GM21515 (cell line): ENCODE results near the gene STPG1.

ENCODE experiments used
- ATAC-seq: cut with Tn5 transposase; IDR thresholded peaks from one replicate; pipeline ENCODE4 v1.9.1; 2021; ENCODE audit not compliant: unreplicated experiment

Gene STPG1

DNA sequence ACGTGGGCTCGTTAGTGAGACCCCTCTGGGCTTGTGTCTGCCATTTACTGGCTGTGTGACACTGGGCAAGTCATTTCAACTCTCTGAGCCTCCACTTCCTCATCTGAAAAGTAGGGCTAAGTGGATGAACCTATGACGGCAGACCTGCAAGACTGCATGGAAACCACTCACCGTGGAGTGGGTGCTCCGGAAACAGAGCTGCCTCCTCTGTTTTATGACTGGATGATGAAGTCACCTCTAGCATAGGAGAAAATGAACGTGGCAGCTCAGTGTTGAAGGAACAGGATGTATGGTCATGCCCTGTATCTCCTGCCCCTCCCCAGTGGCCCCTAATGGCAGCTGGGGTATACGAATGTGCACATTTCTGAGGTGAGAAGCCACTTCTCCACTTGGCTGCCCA, 40.5 kb downstream of the STPG1 start:
- no peak for ATAC-seq

DNA sequence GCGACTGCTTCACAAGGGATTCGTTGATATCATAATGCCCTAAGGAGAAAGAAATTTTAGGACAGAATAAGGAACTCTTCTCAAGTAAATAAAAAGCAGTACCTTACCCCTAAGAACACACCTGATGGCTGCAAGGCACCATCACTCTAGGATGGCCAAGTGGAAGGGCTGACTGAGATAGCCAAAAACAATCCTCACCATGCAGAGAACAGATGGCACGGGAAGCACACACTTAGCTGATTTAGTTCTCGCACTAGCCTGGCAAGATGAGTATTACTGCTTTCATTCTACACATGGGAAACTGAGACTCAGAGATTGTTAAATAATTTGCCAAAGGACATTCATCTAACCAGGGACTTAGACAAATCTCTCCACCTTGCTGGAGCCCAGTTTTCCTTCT, 43.8 kb downstream of the STPG1 start:
- no peak for ATAC-seq

DNA sequence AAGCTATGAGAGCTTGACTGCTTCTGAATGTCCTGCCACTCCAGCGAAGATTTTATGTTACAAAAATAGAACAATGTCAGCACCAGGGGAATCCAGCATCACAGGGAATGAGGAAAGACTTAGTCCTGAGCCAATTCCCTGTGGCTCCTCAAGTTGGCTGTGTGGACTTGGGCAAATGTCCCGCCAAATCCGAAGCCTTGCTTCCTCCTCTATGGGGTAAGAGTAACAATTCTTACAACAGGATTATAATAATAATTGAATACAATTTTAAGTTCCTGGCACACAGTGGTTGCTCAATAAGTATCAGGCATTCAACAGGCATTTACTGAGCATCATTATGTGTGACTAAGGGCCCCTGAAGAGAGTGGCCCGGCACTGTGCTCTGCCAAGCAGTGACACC, 44.4 kb downstream of the STPG1 start:
- ATAC-seq = no peak

DNA sequence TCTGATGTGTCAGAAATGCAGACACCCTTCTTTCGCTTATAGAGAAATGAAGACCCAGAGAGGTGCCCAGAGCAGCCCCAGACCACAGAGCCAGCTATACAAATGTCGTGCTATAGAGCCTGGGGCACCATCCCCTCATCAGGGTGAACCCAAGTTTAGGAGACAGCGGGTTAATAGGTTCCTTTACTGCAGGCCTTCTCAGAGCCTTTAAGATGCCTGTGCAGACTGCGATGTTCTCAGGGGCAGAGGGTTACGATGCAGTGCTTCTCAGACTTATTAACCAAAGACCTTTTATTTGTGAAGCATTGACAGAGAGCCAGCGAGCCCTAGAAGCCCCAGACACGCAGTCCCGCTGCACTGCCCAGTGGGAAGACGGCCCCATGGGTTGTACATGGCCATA, 46.9 kb downstream of the STPG1 start:
- ATAC-seq = no peak

DNA sequence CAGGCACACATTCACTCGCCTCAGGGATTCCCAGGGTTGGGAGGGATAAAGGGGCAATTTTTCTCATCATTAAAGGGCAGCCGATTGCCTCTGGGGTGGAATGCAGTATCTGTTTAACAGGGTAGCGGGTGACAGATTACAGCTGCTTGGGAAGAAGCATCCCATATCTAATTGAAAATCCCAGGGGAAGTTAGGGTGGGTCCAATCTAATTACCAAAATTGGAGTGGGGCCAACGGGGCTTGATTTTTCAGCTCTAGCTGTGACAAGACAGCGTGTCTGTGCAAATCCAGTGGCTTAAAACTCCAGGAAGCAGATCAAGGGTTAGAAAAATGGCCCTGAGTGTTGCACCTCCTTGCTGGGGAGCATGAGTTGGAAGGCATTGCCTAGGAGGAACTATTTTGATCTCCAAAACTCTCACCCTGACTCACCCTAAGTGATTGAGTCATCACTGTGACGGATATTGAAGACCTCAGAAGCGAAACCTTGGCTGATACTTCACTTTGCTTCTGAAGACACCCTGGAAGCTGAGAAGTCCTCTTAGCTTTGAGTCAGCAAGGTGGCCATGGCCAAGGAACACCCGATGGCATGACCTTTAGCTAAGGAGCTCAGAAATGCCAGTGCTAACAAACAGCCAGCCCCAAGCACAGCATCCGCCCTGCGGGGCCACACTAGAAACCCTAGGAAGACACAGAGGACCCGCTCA, 48.5 kb downstream of the STPG1 start:
- ATAC-seq = no peak

DNA sequence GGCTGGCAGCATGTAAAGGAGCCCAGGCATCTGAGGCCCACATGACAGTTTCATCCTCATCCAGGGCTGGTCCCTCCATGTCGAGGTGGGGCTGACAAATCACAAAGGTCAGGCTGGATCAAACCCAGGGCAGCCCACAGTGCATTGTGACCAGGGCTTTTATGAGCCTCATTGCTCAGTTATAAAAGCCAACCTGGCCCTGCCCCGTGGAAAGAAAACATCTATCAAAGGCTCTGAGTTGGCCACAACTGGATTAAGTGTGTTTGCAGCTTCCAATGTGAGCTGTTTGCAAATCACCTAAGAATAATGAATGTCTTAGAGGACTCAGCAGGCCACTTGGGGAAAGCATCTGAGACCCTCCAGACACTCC, 49.0 kb downstream of the STPG1 start:
- ATAC-seq = no peak

DNA sequence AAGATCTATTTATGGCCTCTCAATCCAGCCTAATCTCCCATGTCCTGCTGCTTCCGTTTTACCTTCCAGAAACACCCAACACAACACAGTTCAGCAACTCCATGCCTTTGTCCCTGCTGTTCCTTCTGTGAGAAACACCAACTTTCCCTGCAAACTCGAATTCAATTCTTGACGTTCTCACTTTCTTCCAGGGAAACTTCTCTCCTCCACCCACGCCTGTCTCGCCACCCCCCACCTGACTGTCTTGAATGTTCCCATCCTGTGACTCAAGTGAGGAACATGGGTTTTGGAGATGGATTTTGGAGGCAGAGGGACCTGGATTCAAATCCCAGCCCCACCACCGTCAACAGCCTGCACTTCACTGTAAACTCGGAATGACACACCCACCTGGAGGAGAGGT, 49.6 kb downstream of the STPG1 start:
- ATAC-seq = no peak

DNA sequence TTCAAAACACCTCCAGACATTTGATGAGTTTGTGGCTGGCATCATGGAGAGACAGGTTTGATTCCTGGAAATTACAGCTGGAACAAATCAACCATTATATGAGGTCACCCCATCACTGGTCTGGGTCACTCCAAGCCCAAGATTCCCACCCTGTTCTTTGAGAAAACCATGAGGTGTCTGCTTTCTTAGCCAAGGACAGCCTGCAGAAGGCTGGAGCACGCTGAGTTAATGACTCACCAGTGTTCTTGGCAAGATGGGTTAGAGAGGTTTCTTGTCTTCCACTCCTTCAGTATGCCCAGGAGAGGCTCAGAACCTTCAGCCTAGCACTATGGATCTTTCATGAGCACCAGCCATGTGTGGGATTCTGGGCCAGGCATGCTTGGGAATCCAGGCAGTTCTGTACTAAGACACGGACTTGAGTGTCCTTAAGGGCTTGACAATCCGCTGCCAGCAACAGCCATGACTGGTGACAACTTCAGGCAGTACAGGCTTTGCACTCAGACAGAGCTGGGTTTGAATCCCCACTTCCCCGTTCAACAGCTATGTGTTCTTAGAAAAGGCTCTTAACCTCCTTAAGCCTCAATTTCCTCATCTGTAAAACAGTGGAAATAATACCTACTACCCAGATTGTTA, 50.5 kb downstream of the STPG1 start:
- no peak for ATAC-seq

DNA sequence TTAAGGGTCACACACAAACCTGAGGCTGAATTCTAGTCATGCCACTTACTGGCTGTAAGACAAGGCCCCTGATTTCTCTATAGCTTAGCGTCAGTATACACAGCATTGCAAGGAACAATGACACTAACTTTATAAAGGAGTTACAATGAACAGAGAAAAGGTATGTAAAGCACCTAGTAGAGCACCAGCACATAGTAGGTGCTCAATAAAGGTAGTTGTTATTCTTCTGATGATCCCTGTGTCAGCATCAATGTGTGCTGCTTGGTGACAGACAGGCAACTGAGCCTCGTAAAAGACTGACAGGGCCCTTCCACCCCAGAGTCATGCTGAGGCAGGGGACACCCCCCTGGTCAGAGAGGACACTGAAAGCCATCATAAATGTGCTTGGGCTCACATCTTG, 51.2 kb downstream of the STPG1 start:
- no peak for ATAC-seq

DNA sequence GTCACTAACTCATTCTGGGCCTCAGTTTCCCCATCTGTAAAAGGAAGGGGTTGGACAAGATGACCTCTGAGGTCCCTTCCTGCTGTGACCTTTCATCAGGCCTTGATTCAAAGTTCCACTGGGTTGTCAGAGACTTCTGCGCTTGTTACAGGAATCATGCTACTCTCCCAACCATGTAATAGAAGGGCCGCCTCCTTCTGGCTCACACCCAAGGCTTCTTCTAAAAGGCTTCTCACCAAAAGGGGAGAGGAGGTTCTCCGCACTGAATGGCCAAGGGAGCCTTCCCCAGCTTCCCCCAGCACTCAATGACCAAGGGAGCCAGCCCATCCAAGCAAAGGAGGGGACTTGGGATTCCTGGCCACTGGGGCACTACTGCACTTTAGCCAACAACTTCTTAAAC, 51.8 kb downstream of the STPG1 start:
- no peak for ATAC-seq

DNA sequence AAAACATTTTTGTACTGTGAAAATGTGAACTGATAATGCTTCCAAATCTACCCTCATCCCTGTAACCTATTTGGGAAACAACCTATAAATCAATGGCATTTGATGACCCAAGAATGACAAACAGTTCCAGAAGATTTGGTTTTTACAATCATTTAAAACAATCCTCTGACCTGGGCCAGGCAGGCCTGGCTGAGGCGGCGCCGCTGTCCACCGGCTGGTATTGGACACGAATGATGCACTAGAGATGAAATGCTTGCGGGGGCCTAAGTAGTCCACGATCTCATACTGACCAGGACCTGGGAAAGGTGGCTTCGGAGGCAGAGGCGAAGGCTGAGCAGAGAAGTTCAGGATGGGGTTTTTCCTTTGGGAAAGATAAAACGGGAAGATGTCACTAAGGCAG, 52.9 kb downstream of the STPG1 start:
- ATAC-seq = no peak

DNA sequence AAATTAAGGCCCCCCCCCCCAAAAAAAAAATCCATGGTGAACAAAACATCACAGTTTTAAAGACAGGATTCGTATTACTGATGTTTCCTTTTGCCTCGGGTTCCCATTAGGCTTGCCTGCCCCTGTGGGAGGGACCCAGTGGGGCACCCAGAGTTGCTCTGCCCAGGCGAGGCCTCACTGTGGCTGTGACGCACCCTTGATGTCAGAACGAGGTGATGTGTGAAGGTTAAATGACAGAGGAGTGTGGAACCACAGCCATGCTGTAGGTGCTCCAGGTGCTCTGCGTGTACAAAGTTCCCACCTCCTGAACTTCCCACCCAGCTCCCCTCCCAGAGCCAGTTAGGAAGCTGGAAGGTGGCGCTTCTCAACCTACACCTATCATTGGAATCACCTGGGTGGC, 56.5 kb downstream of the STPG1 start:
- ATAC-seq = no peak

DNA sequence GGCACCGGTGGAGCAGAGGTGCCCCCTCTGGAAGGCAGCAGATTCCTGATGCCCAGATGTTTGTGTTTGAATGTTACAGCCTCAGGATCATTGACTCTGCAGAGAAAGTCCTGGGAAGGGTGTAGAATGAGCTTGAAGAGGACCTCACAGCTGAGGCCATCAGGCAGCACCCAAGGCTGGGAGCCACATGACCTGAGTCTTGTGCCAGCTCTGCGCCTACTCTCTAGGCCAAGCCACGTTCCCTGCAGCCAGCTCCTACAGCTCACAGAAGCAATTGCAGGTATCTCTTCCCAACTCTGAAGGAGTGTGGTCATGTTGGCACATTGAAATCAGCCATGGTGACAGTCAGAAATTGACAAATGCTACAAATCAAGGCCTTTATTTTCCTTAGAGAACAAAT, 58.1 kb downstream of the STPG1 start:
- ATAC-seq = no peak

DNA sequence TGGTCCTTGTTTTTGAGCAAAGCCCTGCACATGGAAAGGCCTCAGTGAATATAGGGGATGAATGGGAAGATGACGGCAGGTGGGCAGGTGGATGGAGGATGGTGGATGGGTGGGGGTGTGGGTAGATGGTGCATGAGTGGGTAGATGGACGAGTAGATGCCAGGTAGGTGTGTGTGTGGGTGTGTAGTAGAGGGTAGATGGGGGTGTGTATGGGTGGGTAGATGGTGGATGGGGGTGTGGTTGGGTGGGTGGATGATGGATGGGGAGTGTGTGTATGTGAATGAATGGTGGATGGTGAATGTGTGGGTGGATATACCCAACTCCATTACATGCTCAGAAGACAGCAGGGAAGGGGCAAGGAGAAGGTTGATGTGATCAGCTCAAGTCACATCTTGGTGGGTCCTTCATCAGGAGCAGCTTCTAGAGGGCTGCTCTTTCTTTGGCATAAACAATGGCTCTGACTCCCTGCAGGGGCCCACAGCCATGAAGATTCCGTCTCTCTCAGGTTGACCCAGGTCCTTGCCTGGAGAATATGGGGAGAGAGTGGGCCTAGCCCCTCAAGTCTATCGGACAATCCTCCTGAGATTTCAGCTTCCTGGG, 60.2 kb downstream of the STPG1 start:
- ATAC-seq = no peak

DNA sequence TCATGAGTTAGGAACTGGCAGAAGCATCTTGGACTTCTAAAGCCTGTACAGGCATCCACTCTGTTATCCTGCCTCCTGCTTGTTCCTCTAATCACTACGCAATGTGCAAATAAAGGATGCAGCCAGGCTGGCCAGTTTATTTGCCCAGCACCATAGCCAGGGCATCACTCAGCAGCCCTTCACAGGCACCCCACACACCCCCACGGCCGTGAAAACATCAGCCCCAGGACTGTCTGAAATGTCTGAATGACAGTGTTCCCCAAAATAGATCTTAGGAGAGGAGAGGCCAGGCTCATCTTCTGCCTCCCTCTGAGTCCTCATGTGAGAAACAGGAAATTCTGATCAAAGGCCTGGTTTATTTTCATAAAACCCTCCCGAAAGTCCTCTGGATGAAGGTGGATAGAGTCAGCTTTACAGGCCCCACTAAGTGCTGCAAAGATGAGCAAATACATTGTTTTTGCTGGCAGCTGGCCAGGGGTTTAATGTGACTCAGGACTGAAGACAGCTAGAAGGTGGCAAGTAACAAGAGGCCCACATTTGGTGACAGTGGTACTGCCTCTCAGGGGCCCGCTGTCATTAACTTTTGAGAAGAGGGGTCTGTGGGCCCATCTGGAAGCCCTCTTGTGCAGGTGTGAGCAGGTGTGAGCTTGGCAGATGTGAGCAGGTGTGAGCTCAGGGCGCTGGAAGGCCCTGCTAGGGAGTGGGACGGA, 61.5 kb downstream of the STPG1 start:
- no peak for ATAC-seq

DNA sequence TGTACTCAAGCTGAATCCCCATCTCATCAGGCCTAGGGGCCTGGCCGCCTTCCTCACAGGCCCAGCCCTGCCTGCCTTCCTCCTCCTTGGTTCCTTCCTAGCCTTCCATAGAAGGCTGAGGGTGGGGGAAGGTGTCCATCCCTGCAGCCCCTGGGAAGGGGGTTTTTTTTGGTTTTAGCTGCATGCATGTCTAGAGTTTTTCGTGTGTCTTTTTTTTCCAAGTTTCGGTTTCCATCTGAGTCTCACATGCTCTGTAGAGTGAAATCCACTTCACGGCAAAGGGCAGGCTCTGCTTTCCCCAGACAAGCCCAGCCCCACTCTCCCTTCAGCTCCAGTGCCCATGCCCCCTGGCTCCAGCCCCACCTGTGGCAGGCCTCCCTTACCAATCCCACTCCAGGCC, 62.3 kb downstream of the STPG1 start:
- ATAC-seq = no peak

DNA sequence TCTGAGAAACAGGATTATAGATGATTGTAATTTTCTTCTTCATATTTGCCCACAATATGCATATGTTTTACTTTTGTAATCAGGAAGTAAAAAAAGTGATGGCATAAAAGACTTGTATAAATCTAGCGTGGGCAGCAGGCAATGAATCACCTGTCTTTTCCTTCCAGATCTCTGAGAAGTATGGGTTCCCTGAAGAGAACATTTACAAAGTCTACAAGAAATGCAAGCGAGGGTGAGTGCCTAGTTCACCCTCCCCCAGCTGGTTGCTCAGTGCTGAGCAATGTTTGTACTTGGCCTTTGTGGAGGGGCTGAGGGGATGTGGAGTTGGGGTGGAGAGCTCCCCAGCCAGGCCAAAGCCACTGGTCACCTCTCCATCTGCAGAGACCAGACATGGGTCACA, 63.7 kb downstream of the STPG1 start:
- ATAC-seq = no peak

DNA sequence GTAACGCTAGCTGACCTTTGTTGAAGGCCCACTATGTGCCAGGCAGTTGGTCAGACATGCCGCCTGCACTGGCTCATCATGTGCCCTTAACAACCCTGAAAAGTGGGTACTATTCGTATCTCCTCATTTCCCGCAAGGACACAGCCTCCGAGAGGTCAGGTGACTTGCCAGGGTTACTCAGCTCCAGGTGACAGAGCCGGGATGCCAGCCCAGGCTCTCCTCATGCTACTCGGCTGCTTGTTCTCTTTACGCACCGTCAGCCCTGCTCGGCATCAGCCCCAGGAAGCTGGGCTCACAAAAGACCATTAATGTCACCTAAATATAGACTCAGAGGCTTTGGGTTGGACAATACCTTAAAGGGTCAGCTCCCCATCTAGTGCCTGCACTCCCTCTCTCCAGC, 65.4 kb downstream of the STPG1 start:
- ATAC-seq = no peak

DNA sequence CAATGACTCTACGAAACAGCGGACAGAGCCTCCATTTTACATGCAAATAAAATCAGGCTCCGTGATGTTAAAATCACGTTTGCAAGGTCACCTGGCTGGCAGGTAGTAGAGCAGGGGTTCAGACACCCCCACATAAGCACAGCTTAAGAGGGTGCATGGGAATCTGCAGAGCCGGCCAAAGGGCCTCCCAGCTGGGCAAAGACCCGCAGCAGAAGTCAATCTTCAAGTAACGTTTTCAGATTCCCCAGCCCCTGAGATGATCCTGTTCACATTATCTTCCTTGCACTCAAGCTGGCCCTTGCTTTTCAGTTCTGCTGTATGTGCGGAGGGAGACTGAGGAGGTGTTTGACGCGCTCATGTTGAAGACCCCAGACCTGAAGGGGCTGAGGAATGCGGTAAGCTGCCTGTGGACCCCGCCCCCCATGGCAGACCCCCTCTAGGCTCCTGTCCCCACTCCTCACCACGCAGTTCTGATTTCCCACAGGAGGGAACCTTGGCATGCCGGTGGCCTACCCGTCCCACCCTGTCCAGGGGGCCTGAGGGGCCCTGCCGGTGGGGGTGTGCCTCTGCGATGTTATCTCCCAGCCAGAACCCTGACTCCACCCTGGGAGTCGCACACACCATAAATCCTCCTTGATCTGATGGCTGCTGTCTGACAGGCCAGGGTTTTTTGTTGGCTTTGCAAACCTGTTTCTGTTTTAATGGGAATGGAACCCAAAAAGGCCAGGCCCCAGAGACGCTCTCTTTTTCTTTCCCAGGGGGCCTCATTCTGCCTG, 66.2 kb downstream of the STPG1 start:
- no peak for ATAC-seq

DNA sequence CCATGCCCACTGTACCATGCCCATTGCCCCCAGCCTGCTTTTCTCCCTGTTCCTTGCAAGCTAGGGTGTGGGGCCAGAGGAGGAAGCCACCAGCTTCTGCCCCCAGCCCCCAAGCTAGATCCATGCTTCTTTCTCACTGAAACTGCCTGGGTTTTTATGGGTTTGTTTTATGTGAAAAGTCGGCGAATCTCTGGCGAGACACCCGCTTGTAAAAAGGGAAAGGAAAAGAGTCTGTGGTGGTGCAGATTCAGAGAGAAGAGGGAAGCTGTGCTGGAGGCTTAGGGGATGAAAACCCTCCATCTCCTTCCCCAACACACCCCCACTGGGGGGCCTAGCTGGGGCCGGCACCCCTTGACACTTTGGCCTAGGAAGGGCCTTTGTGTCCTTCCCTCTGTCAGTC, 68.2 kb downstream of the STPG1 start:
- no peak for ATAC-seq

DNA sequence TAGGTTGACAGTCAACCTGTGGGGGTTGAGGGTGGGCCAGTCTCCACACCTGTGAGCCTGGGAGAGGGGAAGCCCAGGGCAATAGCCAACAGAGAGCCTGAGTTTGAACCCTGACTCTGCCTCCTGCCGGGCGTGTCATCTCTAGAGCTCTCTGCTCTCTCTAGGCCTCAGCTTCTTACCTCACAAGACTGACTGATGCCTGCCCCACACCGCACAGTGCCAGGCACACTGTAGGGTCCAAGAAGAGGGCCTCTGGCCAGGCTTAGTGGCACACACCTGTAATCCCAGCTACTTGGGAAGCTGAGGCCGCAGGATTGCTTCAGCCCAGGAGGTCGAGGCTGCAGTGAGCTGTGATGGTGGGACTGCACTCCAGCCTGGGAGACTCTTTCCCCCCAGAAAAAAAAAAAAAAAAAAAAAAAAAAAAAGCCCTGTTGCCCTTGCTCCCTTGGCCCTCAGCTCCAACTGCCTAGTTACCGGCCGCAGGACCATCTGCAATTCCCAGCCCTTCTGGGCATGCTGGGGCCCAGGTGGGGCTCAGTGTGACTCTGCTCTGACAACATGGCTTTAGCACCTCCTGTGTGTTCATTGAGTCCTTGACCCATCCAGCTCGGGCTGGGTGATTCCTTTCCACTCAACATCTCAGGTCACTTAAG, 69.4 kb downstream of the STPG1 start:
- no peak for ATAC-seq
